ENCODE data around the gene AOAH. TPM values are rescaled to one million over a fixed set of nuclear protein-coding genes. Genes with fewer than 3 reads are reported as not detected.

The AOAH gene
- total RNA-seq, 1 experiment from 2014 or later = not detected

- Histone ChIP-seq H3K9me3 (no peaks in the 10 kb centered on the region), H3K27me3 (replicated peaks; ENCODE audit: control insufficient read depth, insufficient read depth, low read length) (no peaks in the 10 kb centered on the region; the same call in 1 of the 2 replicates), H3K4me3 (ENCODE audit: low read depth, low read length) (no peak overlapping the region), H3K36me3 (ENCODE audit: control insufficient read depth, insufficient read depth, low read length) (no peaks in the 10 kb centered on the region), H3K4me1 (no peaks in the 10 kb centered on the region)
- POLR2A ChIA-PET = no interaction called here
- intact Hi-C loops (cut with micrococcal nuclease; ENCODE audit: unreplicated experiment) = no loop called here
- Mint-ChIP-seq H3K9me3 (ENCODE audit: unreplicated experiment) (no peaks in the 10 kb centered on the region), H3K36me3 (ENCODE audit: insufficient read depth, unreplicated experiment) (no peaks in the 10 kb centered on the region), H3K4me3 (ENCODE audit: unreplicated experiment) (no peak overlapping the region), H3K4me1 (ENCODE audit: low read depth, unreplicated experiment) (peaks cover 6% of the 10 kb centered on the region), H3K27me3 (ENCODE audit: insufficient read depth, unreplicated experiment) (peaks cover 2% of the 10 kb centered on the region), H3K27ac (ENCODE audit: unreplicated experiment) (no peak overlapping the region)
- DNase-seq = no peak
- no TSS peak for BruUV-seq (replicated peaks)
- no peak for TF ChIP-seq CTCF (IDR thresholded peaks at IDR 0.05; ENCODE audit: insufficient read depth in 1 of 2, low read depth in 1 of 2, low read length in 1 of 2, severe bottlenecking in 1 of 2, unreplicated experiment in 1 of 2)
- CTCF ChIA-PET = no interaction called here
Observed at GRCh38 chr7:36648441-36648840, 75.9 kb downstream of the AOAH start.

- ChIA-PET POLR2A (no interaction called here), CTCF (no interaction called here)
- no peaks in the 10 kb centered on the region for H3K36me3 Mint-ChIP-seq (ENCODE audit: insufficient read depth, unreplicated experiment)
- no peaks in the 10 kb centered on the region for H3K4me1 Mint-ChIP-seq (ENCODE audit: low read depth, unreplicated experiment)
- no peak for TF ChIP-seq CTCF (IDR thresholded peaks at IDR 0.05; ENCODE audit: insufficient read depth in 1 of 2, low read depth in 1 of 2, low read length in 1 of 2, severe bottlenecking in 1 of 2, unreplicated experiment in 1 of 2)
- peaks cover 2% of the 10 kb centered on the region for H3K27me3 Mint-ChIP-seq (ENCODE audit: insufficient read depth, unreplicated experiment)
- intact Hi-C loops (cut with micrococcal nuclease; ENCODE audit: unreplicated experiment) = no loop called here
- Histone ChIP-seq H3K4me1 (no peaks in the 10 kb centered on the region), H3K27me3 (replicated peaks; ENCODE audit: control insufficient read depth, insufficient read depth, low read length) (no peaks in the 10 kb centered on the region), H3K36me3 (ENCODE audit: control insufficient read depth, insufficient read depth, low read length) (no peaks in the 10 kb centered on the region), H3K9me3 (no peaks in the 10 kb centered on the region), H3K4me3 (ENCODE audit: low read depth, low read length) (no peak overlapping the region)
- no peak overlapping the region for H3K4me3 Mint-ChIP-seq (ENCODE audit: unreplicated experiment)
- no peak overlapping the region for H3K27ac Mint-ChIP-seq (ENCODE audit: unreplicated experiment)
- no peak for DNase-seq
- H3K9me3 Mint-ChIP-seq (ENCODE audit: unreplicated experiment) = no peaks in the 10 kb centered on the region
- BruUV-seq (replicated peaks) = no TSS peak
Observed at GRCh38 chr7:36644625-36645422, 79.5 kb downstream of the AOAH start.

GRCh38 chr7:36642414-36642813 lies 81.9 kb downstream of the AOAH start:
- no peak for TF ChIP-seq CTCF (IDR thresholded peaks at IDR 0.05; ENCODE audit: insufficient read depth in 1 of 2, low read depth in 1 of 2, low read length in 1 of 2, severe bottlenecking in 1 of 2, unreplicated experiment in 1 of 2)
- Mint-ChIP-seq H3K4me1 (ENCODE audit: low read depth, unreplicated experiment) (no peaks in the 10 kb centered on the region), H3K27me3 (ENCODE audit: insufficient read depth, unreplicated experiment) (peaks cover 2% of the 10 kb centered on the region), H3K9me3 (ENCODE audit: unreplicated experiment) (no peaks in the 10 kb centered on the region), H3K27ac (ENCODE audit: unreplicated experiment) (no peak overlapping the region), H3K4me3 (ENCODE audit: unreplicated experiment) (no peak overlapping the region), H3K36me3 (ENCODE audit: insufficient read depth, unreplicated experiment) (no peaks in the 10 kb centered on the region)
- BruUV-seq (replicated peaks) = no TSS peak
- H3K4me3 ChIP-seq (ENCODE audit: low read depth, low read length) = no peak overlapping the region
- no peak for DNase-seq
- POLR2A ChIA-PET = no interaction called here
- CTCF ChIA-PET = no interaction called here
- no peaks in the 10 kb centered on the region for H3K4me1 ChIP-seq
- H3K36me3 ChIP-seq (ENCODE audit: control insufficient read depth, insufficient read depth, low read length) = no peaks in the 10 kb centered on the region
- H3K9me3 ChIP-seq = no peaks in the 10 kb centered on the region
- intact Hi-C loops (cut with micrococcal nuclease; ENCODE audit: unreplicated experiment) = no loop called here
- no peaks in the 10 kb centered on the region for H3K27me3 ChIP-seq (replicated peaks; ENCODE audit: control insufficient read depth, insufficient read depth, low read length)

All from Caco-2 (cell line).